Measurements from ENCODE around the gene PARD3.

GRCh38 chr10:34107626-34108516 lies 707.2 kb downstream of the PARD3 start:
- no peak for TF ChIP-seq MAX (IDR thresholded peaks at IDR 0.05; ENCODE audit: insufficient read depth, insufficient read length)
- TF ChIP-seq EZH2 (IDR thresholded peaks at IDR 0.05; ENCODE audit: borderline replicate concordance, low read depth, low read length, severe bottlenecking), result no peak
- no peak for TF ChIP-seq CTCF (IDR thresholded peaks at IDR 0.05; ENCODE audit: extremely low read depth in 1 of 2, insufficient read depth in 1 of 2, low read depth in 1 of 2, low read length in 2 of 2)
- no peak for TF ChIP-seq POLR2AphosphoS5 (IDR thresholded peaks at IDR 0.05; ENCODE audit: insufficient read depth, low read depth, low read length)
- no peak for TF ChIP-seq POLR2A (IDR thresholded peaks at IDR 0.05; ENCODE audit: low read depth, low read length)
- TF ChIP-seq MYC (IDR thresholded peaks at IDR 0.05; ENCODE audit: low read depth, low read length), result no peak
- TF ChIP-seq FOS (IDR thresholded peaks at IDR 0.05; ENCODE audit: borderline replicate concordance, insufficient read depth, low read length), result no peak
- no peak for TF ChIP-seq JUN (IDR thresholded peaks at IDR 0.05; ENCODE audit: borderline replicate concordance, insufficient read depth, insufficient read length, low read depth)
